GM04503 (cell line): ENCODE results near the gene PHLPP1.
"Not testable (repeated sequence)": the region's sequence is repeated elsewhere in the genome, so short reads cannot be mapped to it uniquely, and the experiment has no call there.

Experiments
- DNase-seq: peaks from one replicate; pipeline ENCODE4 v3.0.0-alpha.2; 2012; ENCODE audit warnings: low read depth

The PHLPP1 gene

GRCh38 chr18:62773691-62774090 lies 58.4 kb downstream of the PHLPP1 start:
- DNase-seq = no peak

- DNase-seq = no peak
Measured at GRCh38 chr18:62776024-62776570, 60.8 kb downstream of the PHLPP1 start.

- no peak for DNase-seq
Measured at GRCh38 chr18:62777814-62778213, 62.5 kb downstream of the PHLPP1 start.

GRCh38 chr18:62778976-62779869 lies 63.9 kb downstream of the PHLPP1 start:
- no peak for DNase-seq

GRCh38 chr18:62781262-62781661 lies 65.9 kb downstream of the PHLPP1 start:
- no peak for DNase-seq

GRCh38 chr18:62781893-62782292 lies 66.6 kb downstream of the PHLPP1 start:
- peak; percentile 99 for DNase-seq

- no peak for DNase-seq
Measured at GRCh38 chr18:62784338-62784965, 69.1 kb downstream of the PHLPP1 start.

GRCh38 chr18:62784966-62785413 lies 69.6 kb downstream of the PHLPP1 start:
- peak; percentile 27 for DNase-seq

- DNase-seq = no peak
Measured at GRCh38 chr18:62786689-62787088, 71.3 kb downstream of the PHLPP1 start.

- DNase-seq = no peak
Measured at GRCh38 chr18:62788111-62788510, 72.8 kb downstream of the PHLPP1 start.

GRCh38 chr18:62788876-62789275 lies 73.5 kb downstream of the PHLPP1 start:
- peak; percentile 11 for DNase-seq

GRCh38 chr18:62790871-62791772 lies 75.8 kb downstream of the PHLPP1 start:
- no peak for DNase-seq

- no peak for DNase-seq
Measured at GRCh38 chr18:62792016-62792415, 76.7 kb downstream of the PHLPP1 start.

GRCh38 chr18:62795813-62796212 lies 80.5 kb downstream of the PHLPP1 start:
- DNase-seq = no peak

- no peak for DNase-seq
Measured at GRCh38 chr18:62796216-62796621, 80.9 kb downstream of the PHLPP1 start.

- no peak for DNase-seq
Measured at GRCh38 chr18:62797329-62797728, 82.0 kb downstream of the PHLPP1 start.

GRCh38 chr18:62799977-62800376 lies 84.6 kb downstream of the PHLPP1 start:
- DNase-seq = no peak

GRCh38 chr18:62802523-62802922 lies 87.2 kb downstream of the PHLPP1 start:
- no peak for DNase-seq

GRCh38 chr18:62807396-62807795 lies 92.1 kb downstream of the PHLPP1 start:
- DNase-seq = no peak

- DNase-seq = no peak
Measured at GRCh38 chr18:62808123-62808522, 92.8 kb downstream of the PHLPP1 start.

- not testable (repeated sequence) for DNase-seq
Measured at GRCh38 chr18:62809445-62809844, 94.1 kb downstream of the PHLPP1 start.

- no peak for DNase-seq
Measured at GRCh38 chr18:62809900-62810299, 94.6 kb downstream of the PHLPP1 start.
